Activated T-cell treated with anti-CD3 and anti-CD28 coated beads for 48 hours (primary cell): Measurements from ENCODE around the gene GPRC5B.

Source experiments
- DNase-seq: peaks from one replicate; pipeline ENCODE4 v3.0.0-alpha.2; 2020; ENCODE audit warnings: low read depth

Gene GPRC5B

DNA sequence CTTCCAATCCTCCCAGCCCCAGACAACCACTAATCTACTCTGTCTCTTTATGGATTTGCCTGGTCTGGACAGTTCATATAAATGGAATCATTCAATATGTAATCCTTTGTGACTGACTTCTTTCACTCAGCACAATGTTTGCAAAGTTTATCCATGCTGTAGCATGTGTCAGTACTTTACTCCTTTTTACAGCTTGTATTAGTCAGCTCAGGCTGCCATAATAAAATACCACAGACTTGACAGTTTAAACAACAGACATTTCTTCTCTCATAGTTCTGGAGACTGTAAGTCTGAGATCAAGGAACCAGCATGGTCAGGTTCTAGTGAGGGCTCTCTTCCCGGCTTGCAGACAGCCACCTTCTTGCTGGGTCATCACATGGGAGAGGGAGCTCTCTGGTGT is 41.3 kb downstream of the GPRC5B start:
- no peak for DNase-seq

- DNase-seq: no peak
Measured at GRCh38 chr16:19842426-19843157, 42.1 kb downstream of the GPRC5B start.

DNA sequence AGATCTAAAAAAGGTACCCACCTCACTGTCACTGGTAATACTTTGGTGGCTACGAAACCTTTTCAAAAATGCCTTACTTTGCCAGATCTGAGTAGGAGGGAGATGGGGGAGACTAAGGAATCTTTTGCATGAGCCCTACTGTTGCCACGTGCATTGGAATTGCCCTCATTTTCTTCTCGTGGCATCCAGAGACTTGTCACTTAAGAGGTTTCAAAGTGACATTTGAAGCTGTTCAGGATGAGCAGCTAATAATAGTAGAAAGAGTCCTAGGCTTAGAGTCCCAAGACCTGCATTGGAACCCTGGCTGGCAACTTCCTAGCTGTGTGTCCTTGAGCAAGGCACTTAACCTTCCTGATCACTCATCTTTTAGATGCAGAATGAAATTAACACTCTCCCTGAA is 43.5 kb downstream of the GPRC5B start:
- no peak for DNase-seq

DNA sequence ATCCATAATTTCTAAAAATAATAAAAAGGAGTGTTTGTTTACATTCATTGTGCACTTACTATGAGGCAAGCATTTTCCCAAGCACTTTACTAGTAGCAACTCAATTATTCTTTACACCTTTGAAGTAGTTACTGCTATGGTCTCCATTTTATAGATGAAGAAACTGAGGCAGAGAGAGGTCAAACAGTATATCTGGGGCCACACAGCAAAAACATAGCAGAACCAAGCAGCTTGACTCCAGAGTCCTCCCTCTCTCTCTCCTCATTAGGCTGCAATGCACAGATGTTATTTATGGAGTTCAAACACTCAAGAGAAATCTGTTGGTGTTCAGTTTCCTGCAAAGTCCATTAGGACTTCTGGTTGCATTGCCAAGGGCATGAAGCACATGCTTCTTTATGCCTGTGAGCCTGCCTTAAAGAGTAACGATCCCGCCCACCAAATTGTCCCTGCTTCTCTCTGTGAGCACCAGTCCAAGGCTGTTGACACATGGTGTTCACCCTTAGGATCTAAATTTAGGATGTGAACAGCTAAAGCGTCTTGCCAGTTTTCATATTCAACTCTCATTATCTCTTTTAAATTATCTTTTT is 44.0 kb downstream of the GPRC5B start:
- DNase-seq: no peak

- no peak for DNase-seq
Measured at GRCh38 chr16:19837984-19838707, 46.5 kb downstream of the GPRC5B start.

DNA sequence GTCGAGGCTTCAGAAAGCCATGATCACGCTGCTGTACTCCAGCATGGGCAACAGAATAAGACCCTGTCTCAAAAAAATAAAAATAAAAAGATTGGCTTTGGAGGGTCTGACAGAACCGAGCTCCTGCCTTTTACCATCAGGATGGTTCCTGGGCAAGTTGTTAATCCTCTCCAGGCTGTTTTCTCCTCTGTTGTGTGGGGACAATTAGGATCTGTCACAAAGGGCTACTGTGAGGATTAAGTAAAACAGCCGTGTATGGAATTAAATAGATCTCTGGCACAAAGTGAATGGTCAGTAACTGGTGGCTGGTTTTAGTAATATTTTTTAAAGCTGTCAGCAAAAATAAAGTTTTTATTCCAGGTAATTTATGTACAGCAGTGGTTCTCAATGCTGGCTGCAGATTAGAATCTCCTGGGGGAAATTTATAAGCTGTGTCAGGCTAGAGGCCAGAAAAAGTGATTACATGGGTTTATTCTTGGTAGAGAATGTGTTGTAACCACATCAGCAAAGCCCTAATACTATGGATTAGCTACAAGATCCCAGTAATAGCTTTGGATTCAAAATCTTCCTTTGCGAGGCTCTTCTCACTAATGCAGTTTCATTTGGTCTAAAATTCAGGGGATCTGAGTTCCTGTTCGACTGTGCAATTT is 47.2 kb downstream of the GPRC5B start:
- DNase-seq: no peak

GRCh38 chr16:19835968-19836421 is 48.7 kb downstream of the GPRC5B start:
- no peak for DNase-seq

DNA sequence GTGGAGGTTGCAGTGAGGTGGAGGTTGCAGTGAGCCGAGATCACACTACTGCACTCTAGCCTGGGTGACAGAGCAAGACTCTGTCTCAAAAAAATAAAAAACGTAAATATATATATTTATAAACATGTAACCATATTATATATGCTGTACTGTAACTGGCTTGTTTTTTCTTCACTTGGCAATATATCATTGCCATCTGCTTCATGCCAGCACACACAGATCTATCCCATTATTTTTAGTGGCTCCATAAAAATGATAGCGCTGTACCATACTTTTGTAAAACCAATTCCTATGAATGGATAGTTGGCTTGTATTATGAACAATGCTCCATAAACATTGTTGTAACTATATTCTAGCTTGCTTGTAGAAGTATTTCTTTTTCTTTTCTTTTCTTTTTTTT is 49.5 kb downstream of the GPRC5B start:
- DNase-seq: no peak

DNA sequence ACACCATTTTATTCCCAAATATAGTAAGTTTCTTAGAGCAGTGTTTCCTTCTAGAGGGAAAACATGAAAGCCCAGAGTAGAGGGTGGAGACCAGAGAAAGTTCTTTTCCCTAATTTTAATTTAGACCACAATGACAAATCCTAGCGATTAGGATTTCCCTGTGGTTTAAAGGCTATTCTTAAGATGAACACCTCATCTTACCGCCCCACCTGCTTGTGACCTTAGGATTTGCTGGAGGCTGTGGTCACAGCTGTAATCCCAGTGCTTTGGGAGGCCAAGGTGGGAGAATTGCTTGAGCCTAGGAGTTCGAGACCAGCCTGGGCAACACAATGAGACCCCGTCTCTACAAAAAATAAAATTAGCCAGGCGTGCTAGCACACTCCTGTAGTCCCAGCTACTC is 51.1 kb downstream of the GPRC5B start:
- DNase-seq: no peak

DNA sequence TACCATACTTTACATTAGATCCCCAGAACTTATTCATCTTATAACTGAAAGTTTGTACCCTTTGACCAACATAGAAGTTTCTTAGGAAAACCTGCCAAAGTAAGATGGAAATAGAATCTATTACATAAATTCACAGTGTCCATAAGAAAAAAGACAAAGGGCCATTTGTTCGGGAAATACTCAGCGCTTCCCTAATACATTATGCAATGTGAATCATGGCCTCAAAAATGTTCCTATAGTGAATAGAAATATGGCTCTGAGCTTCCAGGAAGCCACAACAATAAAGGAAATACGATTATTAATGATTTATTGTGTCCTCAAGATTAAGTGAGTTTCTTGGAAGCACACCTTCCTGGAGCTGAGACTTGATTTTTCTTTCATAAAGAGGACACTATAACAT is 51.5 kb downstream of the GPRC5B start:
- no peak for DNase-seq

DNA sequence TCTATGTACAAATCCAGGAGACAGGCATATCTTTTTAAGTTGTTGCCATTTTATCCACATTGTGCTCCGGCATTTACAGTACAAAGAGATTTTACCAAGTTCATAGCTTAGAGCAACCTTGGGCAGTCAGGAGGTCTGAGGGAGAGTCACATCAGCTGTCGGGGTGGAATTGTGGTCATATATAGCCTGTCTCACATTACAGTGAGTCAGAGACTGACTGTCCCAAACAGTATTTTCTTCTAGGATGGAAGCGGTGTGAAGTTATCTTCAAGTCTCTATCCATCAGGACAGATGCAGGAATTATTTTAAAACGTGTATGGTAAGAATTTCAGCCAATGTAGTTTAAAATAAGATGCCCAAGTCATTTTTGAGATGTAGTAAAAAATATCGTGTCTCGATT is 53.0 kb downstream of the GPRC5B start:
- DNase-seq: no peak

DNA sequence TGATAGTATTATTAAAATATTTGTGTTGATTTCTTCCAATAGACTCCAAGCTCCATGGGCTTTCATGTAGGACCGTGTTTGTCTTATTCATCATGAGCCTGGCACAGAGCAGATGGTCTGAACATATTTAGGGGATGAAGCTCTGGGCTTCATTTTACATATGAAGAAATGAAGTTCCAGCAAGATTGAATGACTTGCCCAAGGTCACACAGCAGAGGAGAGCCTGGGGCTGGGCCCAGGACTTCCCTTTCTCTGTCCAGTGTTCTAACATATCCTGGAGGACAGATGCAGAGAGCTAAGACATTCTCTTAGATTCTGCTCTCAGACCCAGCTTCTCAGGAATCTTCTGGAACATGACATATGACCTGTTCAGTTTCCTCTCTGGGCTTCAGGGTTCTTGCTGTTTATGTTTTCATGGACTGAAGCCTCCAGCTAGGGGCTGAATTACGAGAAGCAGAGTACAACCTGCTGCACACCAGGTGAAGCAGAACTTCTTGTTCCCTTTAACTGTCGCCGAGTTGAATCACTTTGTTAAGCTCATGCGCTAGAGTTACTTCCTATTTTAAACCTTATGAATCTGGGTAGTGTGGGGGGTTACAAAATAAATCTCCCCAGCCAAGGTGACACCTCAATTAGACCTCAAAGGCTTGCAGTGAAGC is 53.6 kb downstream of the GPRC5B start:
- no peak for DNase-seq

GRCh38 chr16:19829844-19830692 is 54.6 kb downstream of the GPRC5B start:
- DNase-seq: no peak

GRCh38 chr16:19824216-19824615 is 60.4 kb downstream of the GPRC5B start:
- DNase-seq: no peak

DNA sequence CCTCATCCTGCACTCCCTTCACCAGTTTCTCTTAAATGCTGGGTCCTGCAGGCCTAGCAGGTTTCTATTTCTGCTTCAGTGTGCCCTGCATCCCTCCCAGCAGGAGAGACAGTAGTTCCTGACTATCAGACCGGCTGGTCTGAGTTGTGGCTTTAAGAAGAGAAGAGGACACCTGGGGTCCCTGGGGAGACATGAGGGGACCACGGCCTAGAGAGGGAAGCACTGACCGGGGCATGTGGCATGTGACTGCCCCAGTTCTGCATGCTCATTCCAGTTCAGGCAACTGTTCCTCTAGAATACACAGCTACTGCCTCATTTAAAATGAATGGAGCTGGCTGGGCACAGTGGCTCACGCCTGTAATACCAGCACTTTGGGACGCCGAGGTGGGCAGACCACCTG is 61.3 kb downstream of the GPRC5B start:
- DNase-seq: no peak

DNA sequence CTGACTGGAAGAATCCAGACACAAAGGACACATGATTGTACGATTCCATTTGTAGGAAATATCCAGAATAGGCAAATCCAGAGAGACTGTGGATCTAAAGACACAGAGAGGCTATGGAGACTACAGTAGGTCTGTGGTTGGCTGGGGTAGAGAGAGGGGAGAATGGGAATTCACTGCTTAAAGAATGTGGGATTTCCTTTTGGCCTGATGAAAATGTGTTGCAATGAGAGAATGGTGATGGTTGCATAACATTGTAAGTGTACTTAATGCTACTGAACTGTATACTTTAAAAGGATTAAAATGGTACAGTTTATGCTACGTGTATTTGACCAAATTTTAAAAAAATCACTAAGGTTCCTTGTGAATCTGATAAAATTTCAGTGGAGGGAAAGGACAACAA is 62.1 kb downstream of the GPRC5B start:
- DNase-seq: no peak

- no peak for DNase-seq
Measured at GRCh38 chr16:19817875-19818274, 66.8 kb downstream of the GPRC5B start.

DNA sequence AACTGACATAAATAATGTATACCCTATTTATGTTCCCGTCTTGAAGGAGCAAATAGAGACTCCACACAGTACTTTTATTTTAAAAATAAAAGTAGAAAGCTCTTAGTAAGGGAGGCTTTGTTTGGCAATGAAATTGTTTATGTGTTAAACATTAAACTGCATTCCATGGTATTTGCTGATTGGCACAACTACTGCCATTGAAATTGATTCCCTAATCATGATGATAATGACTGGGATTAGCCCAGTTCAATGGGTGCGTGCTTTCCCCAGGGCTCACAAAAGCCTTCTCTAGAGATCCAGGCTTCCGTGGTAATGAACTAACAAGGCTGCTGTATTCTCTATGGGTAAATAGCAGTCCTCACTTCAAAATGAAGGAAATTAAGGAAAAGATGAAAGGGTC is 67.5 kb downstream of the GPRC5B start:
- DNase-seq: no peak

DNA sequence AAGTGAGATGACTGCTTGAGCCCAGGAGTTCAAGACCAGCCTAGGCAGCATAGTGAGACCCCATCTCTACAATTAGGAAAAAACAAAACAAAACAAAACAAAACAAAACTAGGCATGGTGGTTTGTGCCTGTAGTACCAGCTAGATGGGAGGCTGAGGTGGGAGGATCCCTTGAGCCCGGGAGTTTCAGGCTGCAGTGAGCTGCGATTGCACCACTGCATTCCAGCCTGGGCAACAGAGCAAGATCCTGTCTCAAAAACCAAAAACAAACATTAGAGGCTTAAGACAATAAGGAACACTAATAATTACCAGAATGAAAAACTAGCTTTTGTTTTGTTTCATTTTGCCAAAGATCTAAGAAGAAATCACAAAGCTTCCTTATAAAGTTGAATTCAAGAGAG is 69.2 kb downstream of the GPRC5B start:
- no peak for DNase-seq

- DNase-seq: no peak
Measured at GRCh38 chr16:19812986-19813385, 71.7 kb downstream of the GPRC5B start.
